ENCODE data around the gene HPSE2.
A peak's percentile ranks its signal among the peaks of the same experiment; 100 is the strongest.

Gene HPSE2

GRCh38 chr10:98825741-98826140, 409.9 kb downstream of the HPSE2 start:
- no peak for DNase-seq

DNA sequence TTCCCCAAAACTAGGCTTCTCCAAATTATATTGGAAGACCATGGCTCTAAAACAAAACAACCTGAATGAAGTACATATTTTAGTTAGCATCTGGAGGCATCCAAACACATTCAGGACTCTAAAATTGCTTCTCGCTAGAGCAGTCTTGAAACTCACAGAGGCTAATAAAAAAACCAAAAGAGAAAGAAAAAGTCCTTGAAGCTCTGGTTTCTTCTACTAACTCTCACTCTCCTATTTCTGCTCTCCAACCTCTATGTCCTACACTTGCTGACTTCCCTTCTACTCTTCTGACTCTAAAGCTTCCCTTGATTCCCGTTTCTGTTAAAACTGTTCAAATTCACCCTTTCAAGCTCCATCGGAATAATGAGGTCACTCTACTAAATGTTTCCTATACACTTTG, 418.3 kb downstream of the HPSE2 start:
- DNase-seq: no peak

GRCh38 chr10:98815039-98815885, 420.4 kb downstream of the HPSE2 start:
- DNase-seq: no peak

GRCh38 chr10:98814470-98814869, 421.2 kb downstream of the HPSE2 start:
- no peak for DNase-seq

- no peak for DNase-seq
Measured at GRCh38 chr10:98808282-98808892, 427.3 kb downstream of the HPSE2 start.

- DNase-seq: no peak
Measured at GRCh38 chr10:98800263-98800662, 435.4 kb downstream of the HPSE2 start.

DNA sequence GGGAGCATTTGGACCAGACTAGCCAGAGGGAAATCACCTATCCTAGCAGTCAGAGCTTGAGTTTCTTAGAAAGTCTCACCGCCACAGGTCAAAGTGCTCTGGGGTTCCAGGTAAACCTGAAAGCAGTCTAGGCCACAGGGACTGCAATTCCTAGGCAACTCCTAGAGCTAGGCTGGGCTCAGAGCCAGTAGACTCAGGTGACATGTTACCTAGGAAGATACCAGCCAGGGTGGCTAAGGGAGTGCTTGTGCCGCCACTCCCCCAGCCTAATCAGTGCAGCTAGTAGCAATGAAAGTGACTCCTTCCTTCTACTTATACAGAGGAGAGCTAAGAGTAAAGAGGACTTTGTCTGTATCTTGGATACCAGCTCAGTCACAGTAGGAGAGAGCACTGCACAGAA, 440.2 kb downstream of the HPSE2 start:
- DNase-seq: no peak

DNA sequence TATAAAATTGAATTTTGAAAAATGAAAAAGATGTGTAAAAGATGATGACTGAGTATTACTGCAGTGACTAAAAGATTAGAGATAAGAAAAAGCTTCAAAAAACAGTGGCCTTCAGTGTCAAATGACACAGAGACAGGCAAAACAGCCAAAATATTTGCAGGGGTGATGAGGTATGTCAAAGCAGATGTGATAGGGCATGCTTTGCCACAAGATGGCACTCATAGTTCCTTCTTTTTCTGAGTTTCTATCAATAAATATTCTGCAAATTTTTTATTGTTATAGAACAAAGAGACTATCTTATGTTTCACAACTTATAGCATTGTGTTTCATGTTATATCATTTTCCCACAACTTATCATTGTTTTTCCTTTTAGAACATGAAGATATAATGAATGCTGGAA, 444.8 kb downstream of the HPSE2 start:
- no peak for DNase-seq

DNA sequence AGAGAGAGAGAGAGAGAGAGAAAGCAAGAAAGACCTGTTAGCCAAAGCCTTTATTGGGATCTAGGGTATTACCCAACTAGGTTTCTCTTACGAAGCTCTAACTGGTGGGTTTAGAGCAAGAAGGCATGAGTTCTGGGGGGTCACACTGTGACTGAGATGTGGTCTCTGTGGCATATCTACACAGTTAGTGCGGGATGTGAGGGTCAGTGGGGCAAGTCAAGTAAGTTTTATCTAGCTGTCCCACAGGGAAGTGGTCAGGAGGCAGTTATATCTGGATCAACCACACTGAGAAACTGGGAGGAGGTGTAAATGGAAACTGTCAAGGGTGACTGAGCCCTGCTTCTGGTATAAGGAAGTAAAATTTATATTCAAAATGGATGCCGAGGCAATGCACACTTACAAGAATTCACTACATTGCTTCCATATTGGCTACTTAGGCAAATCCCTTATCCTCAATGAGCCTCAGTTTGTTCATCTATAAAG, 457.3 kb downstream of the HPSE2 start:
- DNase-seq: no peak

DNA sequence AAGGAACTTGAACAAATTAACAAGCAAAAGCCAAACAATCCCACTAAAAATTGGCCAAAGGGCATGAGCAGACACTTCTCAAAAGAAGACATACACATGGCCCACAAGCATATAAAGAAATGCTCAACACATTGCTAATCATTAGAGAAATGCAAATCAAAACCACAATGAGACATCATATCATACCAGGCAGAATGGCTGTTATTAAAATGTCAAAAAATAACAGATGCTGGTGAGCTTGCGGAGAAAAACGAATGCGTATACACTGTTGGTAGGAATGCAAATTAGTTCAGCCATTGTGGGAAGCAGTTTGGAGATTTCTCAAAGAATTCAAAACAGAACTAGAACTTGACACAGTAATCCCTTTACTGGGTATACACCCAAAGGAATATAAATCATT, 477.2 kb downstream of the HPSE2 start:
- no peak for DNase-seq

- peak in 1 of 2 experiments; percentile 25 for DNase-seq
Measured at GRCh38 chr10:98748298-98748697, 487.4 kb downstream of the HPSE2 start.

- DNase-seq: no peak
Measured at GRCh38 chr10:98745645-98746044, 490.0 kb downstream of the HPSE2 start.

DNA sequence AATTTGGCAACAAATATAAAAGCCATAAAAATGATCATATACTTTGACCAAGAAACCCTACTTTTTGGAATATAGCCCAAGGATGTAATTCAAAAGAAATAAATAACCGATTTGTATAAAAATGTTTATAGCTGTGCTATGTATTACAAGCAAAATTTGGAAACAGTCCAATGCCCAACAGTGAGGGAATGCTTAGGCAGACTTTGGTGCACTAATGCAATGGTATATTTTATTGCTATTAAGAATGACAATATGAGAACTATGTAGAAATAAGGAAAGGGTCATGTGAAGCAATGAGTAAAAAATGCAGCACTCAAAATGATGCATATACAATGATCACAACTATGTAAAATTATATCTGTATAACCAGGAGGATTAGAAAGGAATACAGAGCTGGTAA, 515.1 kb downstream of the HPSE2 start:
- DNase-seq: no peak

GRCh38 chr10:98713586-98713985, 522.1 kb downstream of the HPSE2 start:
- DNase-seq: no peak

- no peak for DNase-seq
Measured at GRCh38 chr10:98696516-98696915, 539.1 kb downstream of the HPSE2 start.

DNA sequence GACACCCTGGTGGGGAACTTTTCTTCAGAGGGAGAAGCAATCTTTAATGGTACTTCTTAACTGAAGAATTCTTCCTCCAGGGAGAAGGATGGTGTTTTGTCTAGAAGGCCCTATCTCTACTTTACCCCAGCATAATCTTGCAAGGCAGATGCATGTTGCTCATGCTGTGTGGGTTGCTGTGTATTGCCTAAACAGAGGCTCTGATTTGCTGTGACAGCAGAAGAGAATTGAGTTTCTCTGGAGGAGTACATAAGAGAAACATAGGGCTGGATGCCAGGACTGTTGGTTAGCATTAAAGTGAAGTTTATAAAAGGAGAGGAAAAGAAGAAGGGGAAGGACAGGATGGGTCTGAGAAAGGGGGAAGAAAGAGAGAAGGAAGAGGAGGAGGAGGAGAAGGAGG, 540.8 kb downstream of the HPSE2 start:
- no peak for DNase-seq

DNA sequence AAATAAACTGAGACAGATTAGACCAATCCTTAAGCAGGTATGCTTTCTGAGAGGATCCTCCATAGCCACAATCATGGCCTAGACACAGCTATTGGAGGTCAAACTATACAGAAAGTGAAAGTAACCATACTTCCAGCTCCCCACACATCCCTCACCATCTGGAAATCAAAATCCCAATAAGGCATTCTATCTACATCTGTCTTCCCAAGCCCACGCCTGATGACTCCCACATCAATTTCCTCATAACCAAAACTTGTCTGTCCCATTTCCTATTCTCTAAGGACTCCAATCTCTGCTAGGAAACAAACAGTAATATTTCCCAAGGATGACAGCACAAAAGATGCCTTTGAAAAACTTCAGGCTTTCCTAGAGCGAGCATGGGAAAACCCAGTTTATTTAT, 541.6 kb downstream of the HPSE2 start:
- DNase-seq: no peak

DNA sequence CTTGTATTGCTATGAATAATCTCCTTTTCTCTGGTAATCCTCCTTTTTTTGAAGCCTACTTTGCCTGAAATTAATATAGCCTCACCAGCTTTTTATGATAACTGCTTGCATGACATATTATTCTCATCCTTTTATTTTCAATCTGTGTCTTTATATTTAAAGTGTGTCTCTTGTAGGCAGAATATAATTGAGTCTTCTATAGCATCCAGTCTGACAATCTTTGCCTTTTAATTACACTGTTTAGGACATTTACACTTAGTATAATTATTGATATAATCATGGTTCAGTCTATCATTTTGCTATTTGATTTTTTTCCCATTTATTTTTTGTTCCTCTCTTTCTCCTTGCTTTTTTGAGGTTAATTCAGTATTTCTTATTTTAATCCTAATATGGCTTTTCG, 548.0 kb downstream of the HPSE2 start:
- no peak for DNase-seq

DNA sequence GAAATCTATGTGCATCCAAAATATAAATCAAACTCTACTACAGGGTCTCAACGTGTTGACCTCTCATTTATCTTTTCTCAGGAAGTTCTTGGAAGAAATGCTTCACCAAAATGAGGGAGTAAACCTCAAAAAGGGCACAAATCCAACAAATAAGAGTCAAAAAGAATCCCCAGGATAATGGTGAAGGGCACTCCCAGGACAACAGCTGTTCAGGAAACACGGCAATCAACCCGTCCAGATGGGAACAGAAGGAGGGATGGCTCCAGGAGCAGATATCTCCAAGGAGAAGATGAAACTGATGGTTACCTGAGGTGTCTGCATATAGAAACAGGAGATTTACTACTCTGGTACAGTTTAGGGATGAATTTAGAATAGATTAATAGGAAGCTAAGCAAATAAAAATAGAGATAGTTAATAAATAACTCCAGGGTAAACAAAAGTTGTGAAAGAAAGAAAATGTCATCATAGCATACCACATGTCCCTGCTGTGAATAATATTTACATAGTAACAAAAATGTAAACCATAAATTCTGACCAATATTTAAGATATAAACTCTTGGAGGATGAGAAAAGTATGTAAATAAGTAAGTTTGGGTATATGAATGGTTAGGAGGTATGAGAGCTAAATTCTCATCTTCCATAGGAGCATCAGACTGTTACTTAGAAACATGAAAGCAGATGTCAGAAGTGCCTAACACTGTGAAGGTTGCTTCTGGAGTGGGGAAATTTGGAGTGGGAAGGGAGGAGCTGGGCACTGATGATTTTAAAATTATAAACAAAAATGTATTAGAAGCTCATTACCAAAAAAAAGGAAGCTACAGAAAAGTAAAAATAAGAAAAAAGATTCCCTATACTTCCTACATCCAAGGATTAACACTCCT, 551.4 kb downstream of the HPSE2 start:
- no peak for DNase-seq

- no peak for DNase-seq
Measured at GRCh38 chr10:98676895-98677294, 558.8 kb downstream of the HPSE2 start.

- no peak for DNase-seq
Measured at GRCh38 chr10:98675902-98676301, 559.8 kb downstream of the HPSE2 start.

GRCh38 chr10:98673171-98673782, 562.4 kb downstream of the HPSE2 start:
- DNase-seq: no peak

DNA sequence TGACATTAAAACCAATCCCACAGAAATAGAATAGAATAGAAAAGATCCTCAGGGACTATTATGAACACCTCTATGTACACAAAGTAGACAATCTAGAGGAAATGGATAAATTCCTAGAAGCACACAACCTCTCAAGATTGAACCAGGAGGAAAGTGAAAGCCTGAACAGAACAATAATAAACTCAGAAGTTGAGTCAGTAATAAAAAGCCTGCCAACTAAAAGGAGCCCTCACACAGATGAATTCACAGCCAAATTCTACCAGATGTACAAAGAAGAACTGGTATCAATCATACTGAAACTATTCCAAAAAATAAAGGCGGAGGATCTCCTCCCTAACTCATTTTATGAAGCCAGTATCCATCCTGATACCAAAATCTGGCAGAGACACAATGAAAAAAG, 568.6 kb downstream of the HPSE2 start:
- no peak for DNase-seq

All from SHP77 (cell line).